Measurements from ENCODE around the gene INAFM1. TPM values are rescaled to one million over a fixed set of nuclear protein-coding genes. Genes with fewer than 3 reads are reported as not detected.

Gene INAFM1
- total and polyA plus RNA-seq, 9 of the 15 experiments (the other 6 are each of a cell fraction or from before 2014, with no cell fraction given): 0.71 to 30.9 (median 3.1) TPM

GRCh38 chr19:47227352-47228167 lies 47.1 kb upstream of the INAFM1 start (continued):
- TF ChIP-seq ZNF398 (CRISPR knock-in tag; IDR thresholded peaks at IDR 0.05) (no peak), MEIS2 (IDR thresholded peaks at IDR 0.05; ENCODE audit: partially characterized antibody) (no peak), TCF7 (IDR thresholded peaks at IDR 0.05; ENCODE audit: borderline replicate concordance) (no peak; the same call in 1 of the 2 replicates), GATAD2B (IDR thresholded peaks at IDR 0.05; ENCODE audit: borderline replicate concordance) (peak; percentile 5; the same call in 1 of the 2 replicates), HLTF (IDR thresholded peaks at IDR 0.05) (peak; percentile 96), MAFG (tag; conservative IDR thresholded peaks at IDR 0.05) (no peak), CXXC5 (CRISPR knock-in tag; IDR thresholded peaks at IDR 0.05) (peak; percentile 56), ZNF408 (CRISPR knock-in tag; IDR thresholded peaks at IDR 0.05; ENCODE audit: low read depth) (no peak), THRA (IDR thresholded peaks at IDR 0.05) (no peak), TSC22D4 (tag; IDR thresholded peaks at IDR 0.05) (no peak), CAMTA2 (CRISPR knock-in tag; conservative IDR thresholded peaks at IDR 0.05) (no peak), SRF (CRISPR knock-in tag; IDR thresholded peaks at IDR 0.05) (no peak), JUN (IDR thresholded peaks at IDR 0.05; ENCODE audit: borderline replicate concordance, low read depth, low read length) (no peak), JUN (CRISPR knock-in tag; IDR thresholded peaks at IDR 0.05; ENCODE audit: borderline replicate concordance) (no peak), SLC30A9 (CRISPR knock-in tag; IDR thresholded peaks at IDR 0.05) (no peak), TEAD2 (tag; IDR thresholded peaks at IDR 0.05) (no peak), FOXK1 (CRISPR knock-in tag; IDR thresholded peaks at IDR 0.05; ENCODE audit: borderline replicate concordance) (no peak), ZNF197 (CRISPR knock-in tag; IDR thresholded peaks at IDR 0.05; ENCODE audit: low read depth) (peak; percentile 57; the same call in 1 of the 2 replicates), POLR2H (tag; IDR thresholded peaks at IDR 0.05; ENCODE audit: low read depth) (peak; percentile 61), ATF4 (CRISPR knock-in tag; IDR thresholded peaks at IDR 0.05) (0 out of 2 replicates have a peak, but pooled peaks have one; percentile 48), IFI16 (CRISPR knock-in tag; IDR thresholded peaks at IDR 0.05) (no peak)

Measured in K562 (cell line).